Measurements from ENCODE around the gene DYNC2H1. TPM values are rescaled to one million over a fixed set of nuclear protein-coding genes. Genes with fewer than 3 reads are reported as not detected.

The DYNC2H1 gene
- total RNA-seq, 1 donor from 2014 or later = 16.2 TPM

GRCh38 chr11:103147627-103148026 is 38.4 kb downstream of the DYNC2H1 start:
- H3K27ac ChIP-seq = no peak overlapping the region
- DNase-seq = no peak
- no peak for ATAC-seq
- no peaks in the 10 kb centered on the region for H3K4me1 ChIP-seq
- H3K27me3 ChIP-seq = no peaks in the 10 kb centered on the region
- peaks cover 15% of the 10 kb centered on the region for H3K36me3 ChIP-seq
- H3K9me3 ChIP-seq = no peaks in the 10 kb centered on the region
- no peak overlapping the region for H3K4me3 ChIP-seq
- no peak for TF ChIP-seq CTCF (IDR thresholded peaks at IDR 0.05)
- intact Hi-C loops (cut with DNase I) = no loop called here

- Histone ChIP-seq H3K4me3 (no peak overlapping the region), H3K4me1 (no peaks in the 10 kb centered on the region), H3K27ac (no peak overlapping the region), H3K9me3 (no peaks in the 10 kb centered on the region), H3K36me3 (peaks cover 27% of the 10 kb centered on the region), H3K27me3 (no peaks in the 10 kb centered on the region)
- no peak for DNase-seq
- intact Hi-C loops (cut with DNase I) = no loop called here
- no peak for ATAC-seq
- TF ChIP-seq CTCF (IDR thresholded peaks at IDR 0.05) = no peak
Measured at GRCh38 chr11:103157542-103157941, 48.3 kb downstream of the DYNC2H1 start.

- Histone ChIP-seq H3K36me3 (peaks cover 8% of the 10 kb centered on the region), H3K4me3 (no peak overlapping the region), H3K27me3 (no peaks in the 10 kb centered on the region), H3K9me3 (no peaks in the 10 kb centered on the region), H3K4me1 (no peaks in the 10 kb centered on the region), H3K27ac (no peak overlapping the region)
- intact Hi-C loops (cut with DNase I) = no loop called here
- peak; percentile 57 for ATAC-seq
- no peak for DNase-seq
- TF ChIP-seq CTCF (IDR thresholded peaks at IDR 0.05) = no peak
Measured at GRCh38 chr11:103164093-103164796, 55.0 kb downstream of the DYNC2H1 start.

- TF ChIP-seq CTCF (IDR thresholded peaks at IDR 0.05) = no peak
- Histone ChIP-seq H3K27me3 (no peaks in the 10 kb centered on the region), H3K9me3 (no peaks in the 10 kb centered on the region), H3K36me3 (peaks cover 11% of the 10 kb centered on the region), H3K4me1 (no peaks in the 10 kb centered on the region), H3K4me3 (no peak overlapping the region), H3K27ac (no peak overlapping the region)
- no peak for DNase-seq
- ATAC-seq = no peak
- intact Hi-C loops (cut with DNase I) = no loop called here
Measured at GRCh38 chr11:103167166-103167565, 57.9 kb downstream of the DYNC2H1 start.

GRCh38 chr11:103170865-103171264 is 61.6 kb downstream of the DYNC2H1 start:
- intact Hi-C loops (cut with DNase I) = no loop called here
- H3K4me3 ChIP-seq = no peak overlapping the region
- DNase-seq = no peak
- no peak for TF ChIP-seq CTCF (IDR thresholded peaks at IDR 0.05)
- no peak for ATAC-seq
- H3K9me3 ChIP-seq = no peaks in the 10 kb centered on the region
- H3K36me3 ChIP-seq = peaks cover 4% of the 10 kb centered on the region
- H3K4me1 ChIP-seq = no peaks in the 10 kb centered on the region
- no peaks in the 10 kb centered on the region for H3K27me3 ChIP-seq
- H3K27ac ChIP-seq = no peak overlapping the region
